WTC11 (cell line): Measurements from ENCODE around the gene TMEM190. TPM values are rescaled to one million over a fixed set of nuclear protein-coding genes. Genes with fewer than 3 reads are reported as not detected.
A peak's percentile ranks its signal among the peaks of the same experiment; 100 is the strongest.

Experiments used
- ATAC-seq: fragments of 200-7000 bp; cut with Tn5 transposase; 2 replicates; pipeline ENCODE4 v1.10.0; 2021; ENCODE audit warnings: mild to moderate bottlenecking, moderate library complexity
- CTCF ChIA-PET: fragments of 300-600 bp; sonication (Branson Sonifier 250); formaldehyde crosslinking; loops from one replicate; lab custom pipeline; 2021; ENCODE audit warnings: antibody characterized with exemption; lab: Charles Lee
- POLR2A ChIA-PET: fragments of 350-600 bp; sonication (Branson Sonifier 250); formaldehyde crosslinking; loops from one replicate; lab custom pipeline; 2021; ENCODE audit warnings: antibody characterized with exemption; lab: Charles Lee
- DNase-seq: peaks from one replicate; pipeline ENCODE4 v3.0.0; 2021; ENCODE audit warnings: low spot score
- H3K27ac Mint-ChIP-seq: 2 replicates; pipeline ENCODE4 v1.8.0; 2021; ENCODE audit warnings: mixed read lengths
- H3K27me3 Mint-ChIP-seq: 2 replicates; pipeline ENCODE4 v1.8.0; 2021; ENCODE audit warnings: low read depth, mild to moderate bottlenecking, moderate library complexity, mixed read lengths
- H3K36me3 Mint-ChIP-seq: 2 replicates; pipeline ENCODE4 v1.8.0; 2021; ENCODE audit warnings: mixed read lengths
- H3K4me1 Mint-ChIP-seq: 2 replicates; pipeline ENCODE4 v1.8.0; 2022; ENCODE audit warnings: mixed read lengths
- H3K4me3 Mint-ChIP-seq: 2 replicates; pipeline ENCODE4 v1.8.0; 2021; ENCODE audit warnings: mild to moderate bottlenecking, moderate library complexity, mixed read lengths
- H3K9me3 Mint-ChIP-seq: 2 replicates; pipeline ENCODE4 v1.8.0; 2021; ENCODE audit warnings: mixed read lengths
- CREM ChIP-seq: sonication (generic); formaldehyde crosslinking; IDR thresholded peaks from 2 replicates; pipeline ENCODE4 v1.8.1; 2022; ENCODE audit warnings: mild to moderate bottlenecking, missing genetic modification reagents, moderate library complexity
- FOXK1 ChIP-seq: sonication (generic); formaldehyde crosslinking; IDR thresholded peaks from 2 replicates; pipeline ENCODE4 v1.8.0; 2022; ENCODE audit warnings: mild to moderate bottlenecking, moderate library complexity, missing genetic modification reagents
- GABPB1 ChIP-seq: sonication (generic); formaldehyde crosslinking; IDR thresholded peaks from 2 replicates; pipeline ENCODE4 v1.8.1; 2023; ENCODE audit warnings: mild to moderate bottlenecking, missing genetic modification reagents
- MYBL2 ChIP-seq: sonication (generic); formaldehyde crosslinking; IDR thresholded peaks from 2 replicates; pipeline ENCODE4 v1.8.1; 2023; ENCODE audit warnings: mild to moderate bottlenecking, moderate library complexity, missing genetic modification reagents
- NFYB ChIP-seq: sonication (generic); formaldehyde crosslinking; conservative IDR thresholded peaks from 2 replicates; pipeline ENCODE4 v1.8.0; 2022; ENCODE audit warnings: low read depth, missing genetic modification reagents
- NR1H2 ChIP-seq: sonication (generic); formaldehyde crosslinking; IDR thresholded peaks from 2 replicates; pipeline ENCODE4 v1.9.0; 2021; ENCODE audit warnings: mild to moderate bottlenecking, moderate library complexity, missing genetic modification reagents
- SP1 ChIP-seq: sonication (generic); formaldehyde crosslinking; conservative IDR thresholded peaks from 2 replicates; pipeline ENCODE4 v1.8.1; 2022; ENCODE audit warnings: missing genetic modification reagents
- ZNF263 ChIP-seq: sonication (generic); formaldehyde crosslinking; IDR thresholded peaks from 2 replicates; pipeline ENCODE4 v1.8.1; 2022; ENCODE audit warnings: low read depth, mild to moderate bottlenecking, moderate library complexity, missing genetic modification reagents
- total RNA-seq: library from RNA; stranded (reverse); gene quantifications from 3 replicates; pipeline ENCODE4 v1.2.3, GENCODE V29; 2021
- TF ChIP-seq, protein P1 (sequence below): sonication (generic); formaldehyde crosslinking; IDR thresholded peaks from 2 replicates; pipeline ENCODE4 v1.8.0; 2022; ENCODE audit warnings: mild to moderate bottlenecking, missing genetic modification reagents
- TF ChIP-seq, protein P2 (sequence below): sonication (generic); formaldehyde crosslinking; IDR thresholded peaks from 2 replicates; pipeline ENCODE4 v1.8.1; 2022; ENCODE audit warnings: mild to moderate bottlenecking, moderate library complexity, missing genetic modification reagents
- TF ChIP-seq, protein P3 (sequence below): sonication (generic); formaldehyde crosslinking; IDR thresholded peaks from 2 replicates; pipeline ENCODE4 v1.8.0; 2023; ENCODE audit warnings: missing genetic modification reagents, mild to moderate bottlenecking, borderline replicate concordance
- TF ChIP-seq, protein P4 (sequence below): sonication (generic); formaldehyde crosslinking; IDR thresholded peaks from 2 replicates; pipeline ENCODE4 v1.8.0; 2022; ENCODE audit warnings: mild to moderate bottlenecking, missing genetic modification reagents

The TMEM190 gene
- total RNA-seq, 1 experiment from 2014 or later, result 0.33 TPM

DNA sequence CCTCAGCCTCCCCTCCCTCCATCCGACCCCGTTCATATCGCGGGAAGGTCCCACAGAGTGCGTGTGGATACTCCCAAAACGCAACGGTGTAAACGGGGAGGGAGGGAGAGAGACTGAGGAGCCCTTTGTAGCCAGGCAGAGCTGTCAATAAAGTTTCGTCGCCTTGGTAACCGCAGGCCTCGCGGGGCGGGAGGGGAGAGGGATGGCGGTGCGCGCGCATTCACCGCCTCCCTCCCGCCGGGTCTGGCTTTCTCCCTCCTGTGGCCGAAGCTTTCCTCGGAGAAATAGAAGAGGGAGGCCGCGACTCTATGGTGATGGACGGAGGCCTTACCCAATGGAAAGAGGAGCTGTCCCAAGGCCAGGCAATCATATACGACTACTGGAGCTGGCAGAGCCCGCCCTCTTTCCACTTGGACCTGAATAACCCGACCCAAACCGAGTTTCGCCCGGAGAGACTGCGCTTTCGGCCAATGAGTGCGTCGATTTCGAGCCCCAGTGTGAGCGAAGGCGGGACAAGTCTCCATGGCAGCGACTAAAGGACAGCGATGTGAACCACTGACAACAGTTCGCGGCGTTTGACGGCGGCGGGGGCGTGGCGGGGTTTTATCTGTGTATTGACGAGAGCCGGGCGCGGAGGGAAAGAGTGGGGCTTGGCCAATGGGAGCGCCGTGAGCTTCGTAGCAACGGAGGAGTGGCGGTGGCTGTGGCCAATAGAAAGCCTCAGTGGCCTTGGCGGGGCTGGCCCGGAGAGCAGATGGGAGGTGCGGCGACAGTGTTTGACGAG lies 37.3 kb upstream of the TMEM190 start, which contains the start of gene KMT5C:
KMT5C (plus strand) TSS at position 772 of the 784 bp plus-strand sequence. CDS start 2,061 bp downstream, outside the sequence.
- Mint-ChIP-seq H3K9me3 (no peaks in the 10 kb centered on the region), H3K27ac (peak within 1 kb of the TSS; percentile 100), H3K4me3 (peak within 1 kb of the TSS; percentile 83), H3K27me3 (peaks cover 26% of the 10 kb centered on the region), H3K4me1 (peaks cover 13% of the 10 kb centered on the region), H3K36me3 (peaks cover 21% of the 10 kb centered on the region)
- DNase-seq, result peak; percentile 100
- TF ChIP-seq, protein P1, sequence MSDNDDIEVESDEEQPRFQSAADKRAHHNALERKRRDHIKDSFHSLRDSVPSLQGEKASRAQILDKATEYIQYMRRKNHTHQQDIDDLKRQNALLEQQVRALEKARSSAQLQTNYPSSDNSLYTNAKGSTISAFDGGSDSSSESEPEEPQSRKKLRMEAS (CRISPR knock-in tag), result peak; percentile 35
- TF ChIP-seq NR1H2 (CRISPR knock-in tag) (no peak), CREM (CRISPR knock-in tag) (peak; percentile 33; the same call in 1 of the 2 replicates), SP1 (CRISPR knock-in tag) (peak; percentile 94), NFYB (peak; percentile 97), FOXK1 (CRISPR knock-in tag) (peak; percentile 84), ZNF263 (CRISPR knock-in tag) (no peak)
- TF ChIP-seq, protein P2, sequence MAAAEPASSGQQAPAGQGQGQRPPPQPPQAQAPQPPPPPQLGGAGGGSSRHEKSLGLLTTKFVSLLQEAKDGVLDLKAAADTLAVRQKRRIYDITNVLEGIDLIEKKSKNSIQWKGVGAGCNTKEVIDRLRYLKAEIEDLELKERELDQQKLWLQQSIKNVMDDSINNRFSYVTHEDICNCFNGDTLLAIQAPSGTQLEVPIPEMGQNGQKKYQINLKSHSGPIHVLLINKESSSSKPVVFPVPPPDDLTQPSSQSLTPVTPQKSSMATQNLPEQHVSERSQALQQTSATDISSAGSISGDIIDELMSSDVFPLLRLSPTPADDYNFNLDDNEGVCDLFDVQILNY, result peak; percentile 74
- TF ChIP-seq, protein P3, sequence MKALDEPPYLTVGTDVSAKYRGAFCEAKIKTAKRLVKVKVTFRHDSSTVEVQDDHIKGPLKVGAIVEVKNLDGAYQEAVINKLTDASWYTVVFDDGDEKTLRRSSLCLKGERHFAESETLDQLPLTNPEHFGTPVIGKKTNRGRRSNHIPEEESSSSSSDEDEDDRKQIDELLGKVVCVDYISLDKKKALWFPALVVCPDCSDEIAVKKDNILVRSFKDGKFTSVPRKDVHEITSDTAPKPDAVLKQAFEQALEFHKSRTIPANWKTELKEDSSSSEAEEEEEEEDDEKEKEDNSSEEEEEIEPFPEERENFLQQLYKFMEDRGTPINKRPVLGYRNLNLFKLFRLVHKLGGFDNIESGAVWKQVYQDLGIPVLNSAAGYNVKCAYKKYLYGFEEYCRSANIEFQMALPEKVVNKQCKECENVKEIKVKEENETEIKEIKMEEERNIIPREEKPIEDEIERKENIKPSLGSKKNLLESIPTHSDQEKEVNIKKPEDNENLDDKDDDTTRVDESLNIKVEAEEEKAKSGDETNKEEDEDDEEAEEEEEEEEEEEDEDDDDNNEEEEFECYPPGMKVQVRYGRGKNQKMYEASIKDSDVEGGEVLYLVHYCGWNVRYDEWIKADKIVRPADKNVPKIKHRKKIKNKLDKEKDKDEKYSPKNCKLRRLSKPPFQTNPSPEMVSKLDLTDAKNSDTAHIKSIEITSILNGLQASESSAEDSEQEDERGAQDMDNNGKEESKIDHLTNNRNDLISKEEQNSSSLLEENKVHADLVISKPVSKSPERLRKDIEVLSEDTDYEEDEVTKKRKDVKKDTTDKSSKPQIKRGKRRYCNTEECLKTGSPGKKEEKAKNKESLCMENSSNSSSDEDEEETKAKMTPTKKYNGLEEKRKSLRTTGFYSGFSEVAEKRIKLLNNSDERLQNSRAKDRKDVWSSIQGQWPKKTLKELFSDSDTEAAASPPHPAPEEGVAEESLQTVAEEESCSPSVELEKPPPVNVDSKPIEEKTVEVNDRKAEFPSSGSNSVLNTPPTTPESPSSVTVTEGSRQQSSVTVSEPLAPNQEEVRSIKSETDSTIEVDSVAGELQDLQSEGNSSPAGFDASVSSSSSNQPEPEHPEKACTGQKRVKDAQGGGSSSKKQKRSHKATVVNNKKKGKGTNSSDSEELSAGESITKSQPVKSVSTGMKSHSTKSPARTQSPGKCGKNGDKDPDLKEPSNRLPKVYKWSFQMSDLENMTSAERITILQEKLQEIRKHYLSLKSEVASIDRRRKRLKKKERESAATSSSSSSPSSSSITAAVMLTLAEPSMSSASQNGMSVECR, result peak; percentile 59; the same call in 1 of the 2 replicates
- CTCF ChIA-PET, result interaction anchor here (0.6 to 2.4 kb wide), 32 partner anchors 9 to 1321 kb away, joined by 3 to 35 read pairs (median 4); partner anchors contain the start of genes COX6B2, DNAAF3, HSPBP1 and PPP1R12C
- POLR2A ChIA-PET, result interaction anchor here (0.7 to 2.1 kb wide), 30 partner anchors 10 to 1359 kb away, joined by 3 to 28 read pairs (median 4); partner anchors contain the start of genes COX6B2, FIZ1, HSPBP1 and ISOC2
- ATAC-seq, result peak; percentile 89

DNA sequence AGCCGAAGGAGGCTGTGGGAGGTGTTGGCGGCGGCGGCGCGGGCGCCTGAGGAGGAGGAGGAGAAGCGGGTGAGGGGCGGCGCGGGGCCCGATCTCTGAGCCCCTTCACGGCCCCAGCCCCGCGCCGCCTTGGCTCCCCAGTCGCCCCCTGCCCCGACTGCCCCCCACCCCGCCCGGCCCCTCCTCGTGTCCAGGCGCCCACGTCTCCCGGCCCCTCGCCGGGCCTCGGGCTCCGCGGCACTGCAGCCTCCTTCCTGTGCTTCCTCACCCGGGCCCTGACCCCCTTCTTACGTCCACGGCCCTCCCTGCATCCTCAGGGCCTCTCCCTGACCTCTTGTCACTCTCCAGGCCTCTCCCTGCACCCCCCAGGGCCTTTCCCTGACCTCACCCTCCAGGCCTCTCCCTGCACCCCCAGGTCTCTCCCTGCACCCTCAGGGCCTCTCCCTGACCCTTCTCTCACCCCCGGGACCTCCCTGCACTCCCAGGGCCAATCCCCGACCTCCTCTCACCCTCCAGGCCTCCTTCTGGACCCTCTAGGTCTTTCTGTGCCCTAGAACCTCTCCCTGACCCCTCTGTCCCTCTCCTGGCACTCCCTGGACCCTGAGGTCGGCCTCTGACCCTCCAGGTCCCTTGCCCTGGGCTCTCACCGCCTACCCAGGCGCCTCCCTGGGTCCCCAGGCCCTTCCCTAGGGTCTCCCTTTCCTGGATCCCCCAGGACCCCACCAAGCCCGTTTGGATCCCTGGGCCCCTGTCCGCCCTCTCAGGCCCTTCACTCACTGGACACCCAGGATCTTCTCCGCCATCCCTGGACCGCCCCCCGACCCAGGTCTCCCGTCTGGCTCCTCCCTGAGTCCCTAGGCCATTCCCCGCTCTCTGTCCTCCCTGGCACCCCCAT lies 36.5 kb upstream of the TMEM190 start:
- Mint-ChIP-seq H3K27ac (peak overlapping the region; percentile 91), H3K4me3 (peak overlapping the region; percentile 83), H3K9me3 (no peaks in the 10 kb centered on the region), H3K36me3 (peaks cover 28% of the 10 kb centered on the region), H3K4me1 (peaks cover 18% of the 10 kb centered on the region), H3K27me3 (peaks cover 24% of the 10 kb centered on the region)
- no peak for DNase-seq
- ATAC-seq, result no peak
- ChIA-PET POLR2A (interaction anchor here (0.6 to 2.1 kb wide), 26 partner anchors 9 to 1359 kb away, joined by 3 to 28 read pairs (median 4); partner anchors contain the start of genes COX6B2, FIZ1, HSPBP1 and ISOC2), CTCF (interaction anchor here (0.6 to 2.4 kb wide), 34 partner anchors 9 to 1322 kb away, joined by 3 to 35 read pairs (median 4); partner anchors contain the start of genes COX6B2, DNAAF3, HSPBP1 and PPP1R12C)
- no peak for TF ChIP-seq MYBL2 (CRISPR knock-in tag)
- no peak for TF ChIP-seq ZNF263 (CRISPR knock-in tag)
- no peak for TF ChIP-seq GABPB1 (CRISPR knock-in tag)
- TF ChIP-seq, protein P4, sequence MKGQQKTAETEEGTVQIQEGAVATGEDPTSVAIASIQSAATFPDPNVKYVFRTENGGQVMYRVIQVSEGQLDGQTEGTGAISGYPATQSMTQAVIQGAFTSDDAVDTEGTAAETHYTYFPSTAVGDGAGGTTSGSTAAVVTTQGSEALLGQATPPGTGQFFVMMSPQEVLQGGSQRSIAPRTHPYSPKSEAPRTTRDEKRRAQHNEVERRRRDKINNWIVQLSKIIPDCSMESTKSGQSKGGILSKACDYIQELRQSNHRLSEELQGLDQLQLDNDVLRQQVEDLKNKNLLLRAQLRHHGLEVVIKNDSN (CRISPR knock-in tag), result 0 out of 2 replicates have a peak, but pooled peaks have one; percentile 18
